A549 treated with dexamethasone at 1 μM for 4 hours (cell line): ENCODE data around the gene RHBDF2. TPM values are rescaled to one million over a fixed set of nuclear protein-coding genes. Genes with fewer than 3 reads are reported as not detected.

Experiments
- total RNA-seq: library from RNA; stranded (reverse); fragments of 200-300 nt; extraction: Qiagen RNA extraction; gene quantifications from 5 replicates; pipeline ENCODE4 v1.2.3, GENCODE V29; 2022

Gene RHBDF2
- total RNA-seq = 44.4 to 74.5 TPM (median 63.2 TPM) in 5 replicates

GRCh38 chr17:76501018-76501826 lies at the start of gene RHBDF2:
Gene RHBDF2, minus strand, starts transcription at chr17:76501423. Its CDS starts 19,899 bp downstream, at chr17:76481524.

GRCh38 chr17:76539631-76540271 lies 38.5 kb upstream of the RHBDF2 start, which contains the start of gene PRCD:
Gene PRCD, plus strand, starts transcription at chr17:76540044. Its CDS starts 98 bp downstream, at chr17:76540142.

GRCh38 chr17:76537578-76538280 lies 36.5 kb upstream of the RHBDF2 start, which contains the start of gene CYGB:
Gene CYGB, minus strand, starts transcription at chr17:76537709. Its CDS starts 167 bp downstream, at chr17:76537542.

GRCh38 chr17:76467366-76467765 lies 33.9 kb downstream of the RHBDF2 start, which contains the start of gene AANAT:
Gene AANAT, plus strand, starts transcription at chr17:76467603. Its CDS starts 1,144 bp downstream, at chr17:76468747.

GRCh38 chr17:76452660-76453430 lies 48.4 kb downstream of the RHBDF2 start, which contains the start of gene UBE2O:
Gene UBE2O, minus strand, starts transcription at chr17:76453152. Its CDS starts 11 bp downstream, at chr17:76453141.

Other genes starting within 250 kb of the RHBDF2 start
- 99.9 to 203 TPM (median 190 TPM) in 5 replicates for gene UBALD2, start 236.1 kb downstream of the RHBDF2 start, total RNA-seq
- gene QRICH2, start 193.1 kb downstream of the RHBDF2 start, total RNA-seq = 0.56 to 1.4 TPM (median 0.84 TPM) in 5 replicates
- gene PRPSAP1, start 147.5 kb downstream of the RHBDF2 start, total RNA-seq = 52.7 to 59.4 TPM (median 55.2 TPM) in 5 replicates
- gene SPHK1, start 116.8 kb downstream of the RHBDF2 start, total RNA-seq = 28.2 to 36.9 TPM (median 30.4 TPM) in 5 replicates
- 21.2 to 33.1 TPM (median 30.3 TPM) in 5 replicates for gene UBE2O, start 48.3 kb downstream of the RHBDF2 start, total RNA-seq
- gene AANAT, start 33.8 kb downstream of the RHBDF2 start, total RNA-seq = 0.21 to 0.61 TPM (median 0.30 TPM) in 5 replicates
- gene CYGB, start 36.3 kb upstream of the RHBDF2 start, total RNA-seq = 0.71 to 1.4 TPM (median 0.98 TPM) in 5 replicates
- not detected in 5 replicates for gene PRCD, start 38.6 kb upstream of the RHBDF2 start, total RNA-seq
- gene ST6GALNAC2, start 84.4 kb upstream of the RHBDF2 start, total RNA-seq = 0.38 to 0.75 TPM (median 0.51 TPM) in 5 replicates
- 0.14 to 0.75 TPM (median 0.52 TPM) in 5 replicates for gene ST6GALNAC1, start 142.3 kb upstream of the RHBDF2 start, total RNA-seq
- gene MXRA7, start 209.5 kb upstream of the RHBDF2 start, total RNA-seq = 53.9 to 74.6 TPM (median 60.7 TPM) in 5 replicates
- gene JMJD6, start 225.2 kb upstream of the RHBDF2 start, total RNA-seq = 70.4 to 78.5 TPM (median 75.4 TPM) in 5 replicates
- 52.5 to 59.2 TPM (median 55.7 TPM) in 5 replicates for gene METTL23, start 225.4 kb upstream of the RHBDF2 start, total RNA-seq
- 325 to 421 TPM (median 394 TPM) in 5 replicates for gene SRSF2, start 235.9 kb upstream of the RHBDF2 start, total RNA-seq
- 17.3 to 22.8 TPM (median 21.0 TPM) in 5 replicates for gene MFSD11, start 236.7 kb upstream of the RHBDF2 start, total RNA-seq